Measurements from ENCODE around the gene RNF144A.

RNF144A gene

GRCh38 chr2:7083580-7084509 lies 166.6 kb downstream of the RNF144A start:
- DNase-seq (ENCODE audit: low read depth in 2 of 2), result no peak

- DNase-seq (ENCODE audit: low read depth in 2 of 2), result no peak
Measured at GRCh38 chr2:7084601-7085000, 167.4 kb downstream of the RNF144A start.

- DNase-seq (ENCODE audit: low read depth in 2 of 2), result no peak
Measured at GRCh38 chr2:7089284-7089683, 172.1 kb downstream of the RNF144A start.

GRCh38 chr2:7089898-7090510 lies 172.8 kb downstream of the RNF144A start:
- no peak for DNase-seq (ENCODE audit: low read depth in 2 of 2)

GRCh38 chr2:7093376-7093775 lies 176.2 kb downstream of the RNF144A start:
- DNase-seq (ENCODE audit: low read depth in 2 of 2), result no peak
